ENCODE data around the gene FGG. TPM values are rescaled to one million over a fixed set of nuclear protein-coding genes. Genes with fewer than 3 reads are reported as not detected.

FGG gene
- total and polyA plus RNA-seq, 2 of the 8 experiments (the other 6 are each of a cell fraction or from before 2014, with no cell fraction given), result not detected

DNA sequence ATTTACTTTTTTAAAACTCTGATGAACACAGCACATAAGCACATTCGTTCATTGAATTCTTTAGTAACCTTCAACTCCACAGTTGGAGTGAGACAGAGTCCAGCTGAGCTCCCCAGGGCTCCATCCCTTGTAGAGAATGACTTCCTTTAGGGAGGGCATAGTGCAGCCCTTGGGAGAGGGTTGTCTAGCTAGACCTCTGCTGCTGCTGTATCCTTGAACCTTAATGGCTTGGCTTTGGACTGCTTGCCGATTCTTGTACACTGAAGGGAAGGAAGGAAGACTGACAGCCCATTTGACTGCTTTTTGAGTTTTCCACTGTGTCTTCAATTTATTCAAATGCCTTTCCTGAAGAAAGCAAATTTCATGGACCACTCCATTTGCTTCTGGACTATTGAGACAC lies 19.4 kb upstream of the FGG start:
- Histone ChIP-seq H2BK12ac (ENCODE audit: low read depth, low read length) (no peak overlapping the region), H2AK5ac (ENCODE audit: low read depth, low read length) (no peak overlapping the region), H3K4ac (replicated peaks; ENCODE audit: insufficient read length, low read depth, low read length) (no peak overlapping the region), H2BK5ac (ENCODE audit: low read depth, low read length) (no peak overlapping the region), H2BK15ac (ENCODE audit: low read length) (no peak overlapping the region), H3K79me2 (ENCODE audit: control insufficient read depth in 1 of 2, insufficient read depth in 2 of 2, low read length in 2 of 2) (no peaks in the 10 kb centered on the region), H4K91ac (replicated peaks; ENCODE audit: insufficient read length, low read length) (no peak overlapping the region), H3K18ac (ENCODE audit: extremely low read depth, low read length) (no peak overlapping the region), H2AFZ (ENCODE audit: low read length) (no peak overlapping the region), H3K9me3 (ENCODE audit: insufficient read depth in 2 of 2, low read depth in 1 of 2, low read length in 1 of 2) (no peaks in the 10 kb centered on the region), H4K20me1 (replicated peaks in 1 of 2; ENCODE audit: control insufficient read depth in 1 of 2, insufficient read depth in 2 of 2, low read length in 2 of 2) (no peaks in the 10 kb centered on the region), H3K9ac (replicated peaks in 1 of 4; ENCODE audit: extremely low read depth in 1 of 4, low read depth in 3 of 4, low read length in 3 of 4) (no peak overlapping the region), H3K27me3 (replicated peaks in 1 of 4; ENCODE audit: control insufficient read depth in 3 of 4, extremely low read depth in 1 of 4, insufficient read depth in 3 of 4, low read length in 3 of 4) (peaks cover 1 to 17% (median 8%) of the 10 kb centered on the region in 4 experiments), H3K56ac (replicated peaks; ENCODE audit: insufficient read length, low read depth, low read length) (no peak overlapping the region), H3K27ac (ENCODE audit: low read depth, low read length) (no peak overlapping the region), H4K8ac (ENCODE audit: extremely low read depth, insufficient read depth, low read length) (no peak overlapping the region), H2BK120ac (replicated peaks; ENCODE audit: low read depth, low read length) (no peak overlapping the region), H3K4me1 (replicated peaks in 1 of 4; ENCODE audit: control insufficient read depth in 3 of 4, insufficient read depth in 4 of 4, low read length in 3 of 4) (peaks cover 0 to 7% (median 1%) of the 10 kb centered on the region in 4 experiments; a peak in 2 of 7 replicates), H3K4me2 (ENCODE audit: insufficient read depth in 1 of 2, low read depth in 2 of 2, low read length in 2 of 2) (no peak overlapping the region), H3K4me3 (ENCODE audit: extremely low read depth in 1 of 4, insufficient read depth in 2 of 4, low read depth in 3 of 4, low read length in 4 of 4) (no peak overlapping the region), H4K5ac (ENCODE audit: insufficient read length, low read depth, low read length) (no peak overlapping the region), H3K14ac (ENCODE audit: insufficient read length) (no peak overlapping the region), H3K23me2 (ENCODE audit: low read depth, low read length) (peaks cover 5% of the 10 kb centered on the region; the same call in 1 of the 2 replicates), H3K79me1 (ENCODE audit: low read depth, low read length) (no peaks in the 10 kb centered on the region), H3K23ac (ENCODE audit: insufficient read length) (no peak overlapping the region), H2BK20ac (ENCODE audit: low read length) (no peak overlapping the region), H3K36me3 (ENCODE audit: control insufficient read depth in 2 of 4, insufficient read depth in 4 of 4, low read length in 3 of 4) (no peaks in the 10 kb centered on the region)
- FAIRE-seq (no peak), DNase-seq (ENCODE audit: low read depth in 1 of 2, low spot score in 2 of 2) (no peak)
- 79% methylated on average over 2 of the region's 2 CpGs; no CpG with 5 or more reads in 1 of the 2 experiments for WGBS, 2 experiments (ENCODE audit: extremely low coverage in 1 of 2, insufficient coverage in 1 of 2, insufficient read length in 1 of 2, insufficient replicate concordance in 2 of 2, low coverage in 1 of 2, low lambda C conversion rate in 2 of 2, missing lambda C conversion rate in 1 of 2)
- ChIA-PET CTCF (ENCODE audit: partially characterized antibody) (interaction anchor here (0.6 to 2.9 kb wide), 4 partner anchors 8 to 925 kb away, joined by 3 to 8 read pairs (median 8); no protein-coding TSS in a partner anchor), POLR2A (ENCODE audit: partially characterized antibody) (interaction anchor here (1.7 kb wide), 1 partner anchor 110 kb away, joined by 5 read pairs; no protein-coding TSS in a partner anchor)
- TF ChIP-seq POLR2A (IDR thresholded peaks at IDR 0.05; ENCODE audit: control extremely low read depth in 1 of 2, low read depth in 2 of 2, low read length in 2 of 2) (no peak), POLR2AphosphoS5 (IDR thresholded peaks at IDR 0.05; ENCODE audit: low read depth, low read length) (no peak), SP4 (IDR thresholded peaks at IDR 0.05; ENCODE audit: low read length) (no peak), JUN (IDR thresholded peaks at IDR 0.05; ENCODE audit: low read depth, low read length) (no peak), POU5F1 (IDR thresholded peaks at IDR 0.05; ENCODE audit: low read depth, low read length) (no peak), SIRT6 (IDR thresholded peaks at IDR 0.05; ENCODE audit: low read length) (no peak), TEAD4 (IDR thresholded peaks at IDR 0.05; ENCODE audit: low read depth, low read length) (no peak), ASH2L (IDR thresholded peaks at IDR 0.05; ENCODE audit: low read length) (no peak), BACH1 (IDR thresholded peaks at IDR 0.05; ENCODE audit: low read length) (no peak), HDAC2 (IDR thresholded peaks at IDR 0.05; ENCODE audit: borderline replicate concordance in 1 of 2, low read depth in 2 of 2, low read length in 2 of 2) (no peak)

All from H1 (cell line).